HCT116 (cell line): ENCODE measurements around the gene FNBP1. TPM values are rescaled to one million over a fixed set of nuclear protein-coding genes. Genes with fewer than 3 reads are reported as not detected.

Experiments
- ATAC-seq: fragments of 200-7000 bp; cut with Tn5 transposase; 2 replicates; pipeline ENCODE4 v1.9.1; 2020; ENCODE audit warnings: mild to moderate bottlenecking, moderate library complexity
- BruUV-seq: library from RNA; stranded (reverse); fragments of 400-500 nt; replicated peaks from 2 replicates; lab custom pipeline; 2021; lab: Mats Ljungman, UMichigan
- CTCF ChIA-PET: fragments of 300-600 bp; sonication (Branson Sonifier 250); formaldehyde crosslinking; loops from one replicate; lab custom pipeline; 2021; ENCODE audit warnings: antibody characterized with exemption; lab: Charles Lee
- POLR2A ChIA-PET: fragments of 300-600, 350-600 bp; sonication (Branson Sonifier 250); formaldehyde crosslinking; loops from one replicate; lab custom pipeline; 2021; ENCODE audit warnings: antibody characterized with exemption; lab: Charles Lee
- RAD21 ChIA-PET, 2 experiments: fragments of 300-600 bp; sonication (Branson Sonifier 250); formaldehyde crosslinking; loops; one replicate each; lab custom pipeline; 2023; ENCODE audit warnings: low total read pairs in 2 of 2; ENCODE audit not compliant: uncharacterized antibody in 2 of 2, unreplicated experiment in 2 of 2, low non-redundant PET in 1 of 2; lab: Charles Lee
- DNase-seq: peaks from one replicate; pipeline ENCODE4 v3.0.0-alpha.2; 2010; ENCODE audit warnings: low read depth, low spot score
- H2AFZ ChIP-seq: fragments of 200-600 bp; shearing (Covaris generic), sonication (generic); 2 replicates; pipeline ENCODE4 v1.6.1; 2017; ENCODE audit warnings: low read depth, mixed run types, mixed read lengths, antibody characterized with exemption, low read length; ENCODE audit not compliant: poor library complexity, severe bottlenecking
- H3K27ac ChIP-seq: 2 replicates; pipeline ENCODE4 v1.5.1; 2012; ENCODE audit warnings: low read depth, low read length
- H3K27me3 ChIP-seq: fragments of 200-600 bp; sonication (generic); 2 replicates; pipeline ENCODE4 v1.6.1; 2016; ENCODE audit warnings: mixed run types, low read length, mixed read lengths; ENCODE audit not compliant: insufficient read depth
- H3K36me3 ChIP-seq, 2 experiments: fragments of 200-500 bp in 1 of 2; fragments of 200-600 bp in 1 of 2; sonication (Bioruptor generic) in 1 of 2; sonication (generic) in 1 of 2; 2 replicates each; pipeline versions ENCODE4 v1.5.1 to v1.6.1; 2014 to 2016; ENCODE audit warnings: low read length in 2 of 2, inconsistent platforms in 1 of 2, mixed read lengths in 1 of 2, mixed run types in 1 of 2; ENCODE audit not compliant: insufficient read depth in 2 of 2, control insufficient read depth in 1 of 2
- H3K4me1 ChIP-seq, 2 experiments: fragments of 200-600 bp in 1 of 2; sonication (generic) in 1 of 2; 2 replicates each; pipeline versions ENCODE4 v1.5.1 to v1.6.1; 2012 to 2017; ENCODE audit warnings: low read length in 2 of 2, inconsistent platforms in 1 of 2, mild to moderate bottlenecking in 1 of 2, mixed read lengths in 1 of 2, mixed run types in 1 of 2, moderate library complexity in 1 of 2; ENCODE audit not compliant: insufficient read depth in 2 of 2, control insufficient read depth in 1 of 2
- H3K4me2 ChIP-seq: fragments of 200-600 bp; sonication (generic); 2 replicates; pipeline ENCODE4 v1.6.1; 2017; ENCODE audit warnings: mixed run types, low read length, mixed read lengths
- H3K4me3 ChIP-seq, 2 experiments: fragments of 200-600 bp in 1 of 2; sonication (generic) in 1 of 2; replicated peaks in 1 of 2; 2 replicates each; pipeline ENCODE4 v1.5.1; 2011 to 2016; ENCODE audit warnings: low read length in 2 of 2, control low read depth in 1 of 2, low read depth in 1 of 2, mild to moderate bottlenecking in 1 of 2, mixed read lengths in 1 of 2, mixed run types in 1 of 2
- H3K79me2 ChIP-seq: fragments of 200-600 bp; sonication (generic); 2 replicates; pipeline ENCODE4 v1.6.1; 2017; ENCODE audit warnings: mild to moderate bottlenecking, mixed run types, low read length, moderate library complexity, mixed read lengths; ENCODE audit not compliant: insufficient read depth
- H3K9ac ChIP-seq: fragments of 200-600 bp; sonication (generic); 2 replicates; pipeline ENCODE4 v1.6.1; 2016; ENCODE audit warnings: low read length, mixed read lengths
- H3K9me2 ChIP-seq: fragments of 200-600 bp; sonication (generic), shearing (Covaris generic); 2 replicates; pipeline ENCODE4 v1.6.1; 2017; ENCODE audit warnings: mixed run types, mild to moderate bottlenecking, moderate library complexity; ENCODE audit not compliant: insufficient read depth
- H3K9me3 ChIP-seq, 2 experiments: fragments of 200-500 bp in 1 of 2; fragments of 200-600 bp in 1 of 2; sonication (Bioruptor generic) in 1 of 2; sonication (generic) in 1 of 2; 2 replicates each; pipeline ENCODE4 v1.6.1; 2014 to 2017; ENCODE audit warnings: low read length in 2 of 2, mixed read lengths in 2 of 2, inconsistent platforms in 1 of 2, low read depth in 1 of 2, mild to moderate bottlenecking in 1 of 2, mixed run types in 1 of 2, moderate library complexity in 1 of 2; ENCODE audit not compliant: control insufficient read depth in 1 of 2, insufficient read depth in 1 of 2
- H4K20me1 ChIP-seq: fragments of 200-600 bp; sonication (generic), shearing (Covaris generic); 2 replicates; pipeline ENCODE4 v1.6.1; 2017; ENCODE audit warnings: mixed run types, mild to moderate bottlenecking, moderate library complexity; ENCODE audit not compliant: insufficient read depth
- CBX3 ChIP-seq: IDR thresholded peaks from 2 replicates; pipeline ENCODE4 v1.6.1; 2012; ENCODE audit warnings: low read depth
- CEBPB ChIP-seq: IDR thresholded peaks from 2 replicates; pipeline ENCODE4 v1.6.1; 2012; ENCODE audit warnings: low read depth
- ELF1 ChIP-seq: IDR thresholded peaks from 2 replicates; pipeline ENCODE4 v1.6.1; 2012; ENCODE audit warnings: low read depth, borderline replicate concordance
- EZH2 ChIP-seq: fragments of 200-600 bp; sonication (generic); IDR thresholded peaks from 2 replicates; pipeline ENCODE4 v1.6.1; 2017; ENCODE audit warnings: antibody characterized with exemption, mixed run types
- FOSL1 ChIP-seq: IDR thresholded peaks from 2 replicates; pipeline ENCODE4 v1.6.1; 2012; ENCODE audit warnings: low read depth
- MAX ChIP-seq: IDR thresholded peaks from 2 replicates; pipeline ENCODE4 v1.6.1; 2012
- POLR2AphosphoS5 ChIP-seq: IDR thresholded peaks from 2 replicates; pipeline ENCODE4 v1.6.1; 2011; ENCODE audit warnings: mild to moderate bottlenecking, low read depth, low read length, moderate library complexity
- REST ChIP-seq: IDR thresholded peaks from 2 replicates; pipeline ENCODE4 v1.6.1; 2012; ENCODE audit warnings: low read depth
- SIN3A ChIP-seq: IDR thresholded peaks from 2 replicates; pipeline ENCODE4 v1.6.1; 2012; ENCODE audit warnings: low read depth
- TCF7L2 ChIP-seq: IDR thresholded peaks from 2 replicates; pipeline ENCODE4 v1.7.0; 2011; ENCODE audit warnings: borderline replicate concordance, inconsistent platforms; ENCODE audit not compliant: insufficient read depth, insufficient read length; ENCODE audit errors: extremely low read depth
- YY1 ChIP-seq: IDR thresholded peaks from 2 replicates; pipeline ENCODE4 v1.6.1; 2011; ENCODE audit warnings: low read length, low read depth, moderate library complexity, mild to moderate bottlenecking; ENCODE audit not compliant: insufficient replicate concordance; ENCODE audit errors: extremely low read depth
- ZFX ChIP-seq: fragments of 450-650 bp; IDR thresholded peaks from 2 replicates; pipeline ENCODE4 v1.6.1; 2017
- ZNF274 ChIP-seq: fragments of 200-500 bp; sonication (Bioruptor generic); IDR thresholded peaks from 2 replicates; pipeline ENCODE4 v1.6.1; 2014; ENCODE audit warnings: mild to moderate bottlenecking, low read depth, low read length, inconsistent platforms
- intact Hi-C: fragments of 100-400 bp; cut with micrococcal nuclease; formaldehyde crosslinking; loops from 2 replicates; pipeline ENCODE4 v1.10.0; 2022
- total RNA-seq: library from RNA; stranded (reverse); gene quantifications from one replicate; pipeline ENCODE4 v1.2.1, GENCODE V29; 2021; ENCODE audit not compliant: unreplicated experiment
- TF ChIP-seq, protein P1 (sequence below): IDR thresholded peaks from 2 replicates; pipeline ENCODE4 v1.6.1; 2012

The FNBP1 gene
- total RNA-seq, 1 experiment from 2014 or later, result 25.0 TPM

- Histone ChIP-seq H3K79me2 (peaks cover 21% of the 10 kb centered on the region), H3K9ac (peak overlapping the region; percentile 74), H2AFZ (no peak overlapping the region), H3K4me1 (peaks cover 0 to 16% of the 10 kb centered on the region in 2 experiments; a peak in 3 of 4 replicates), H3K27ac (peak overlapping the region; percentile 64; the same call in 1 of the 2 replicates), H3K4me3 (peak overlapping the region; percentile 79 to 86), H3K27me3 (no peaks in the 10 kb centered on the region), H3K36me3 (no peaks in the 10 kb centered on the region), H4K20me1 (no peaks in the 10 kb centered on the region), H3K9me3 (no peaks in the 10 kb centered on the region), H3K9me2 (no peaks in the 10 kb centered on the region), H3K4me2 (peak overlapping the region; percentile 83)
- RAD21 ChIA-PET, result interaction anchor here (0.6 to 0.9 kb wide), 3 partner anchors 132 to 191 kb away, joined by 3 to 4 read pairs (median 3); no protein-coding TSS in a partner anchor
- CTCF ChIA-PET, result interaction anchor here (0.7 kb wide), 1 partner anchor 11 kb away, joined by 3 read pairs; the partner anchor contains the start of gene GPR107
- intact Hi-C loops, result no loop called here
- POLR2A ChIA-PET, result interaction anchor here (2.7 kb wide), 1 partner anchor 11 kb away, joined by 7 read pairs; the partner anchor contains the start of gene GPR107
- ATAC-seq (peak; percentile 46), DNase-seq (no peak)
- TF ChIP-seq MAX (no peak), ZFX (peak; percentile 87)
- TF ChIP-seq, protein P1, sequence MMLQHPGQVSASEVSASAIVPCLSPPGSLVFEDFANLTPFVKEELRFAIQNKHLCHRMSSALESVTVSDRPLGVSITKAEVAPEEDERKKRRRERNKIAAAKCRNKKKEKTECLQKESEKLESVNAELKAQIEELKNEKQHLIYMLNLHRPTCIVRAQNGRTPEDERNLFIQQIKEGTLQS, result no peak
- BruUV-seq, result no TSS peak
These were observed 544 bp downstream of the FNBP1 start for GRCh38 chr9:130042406-130042884.

DNA sequence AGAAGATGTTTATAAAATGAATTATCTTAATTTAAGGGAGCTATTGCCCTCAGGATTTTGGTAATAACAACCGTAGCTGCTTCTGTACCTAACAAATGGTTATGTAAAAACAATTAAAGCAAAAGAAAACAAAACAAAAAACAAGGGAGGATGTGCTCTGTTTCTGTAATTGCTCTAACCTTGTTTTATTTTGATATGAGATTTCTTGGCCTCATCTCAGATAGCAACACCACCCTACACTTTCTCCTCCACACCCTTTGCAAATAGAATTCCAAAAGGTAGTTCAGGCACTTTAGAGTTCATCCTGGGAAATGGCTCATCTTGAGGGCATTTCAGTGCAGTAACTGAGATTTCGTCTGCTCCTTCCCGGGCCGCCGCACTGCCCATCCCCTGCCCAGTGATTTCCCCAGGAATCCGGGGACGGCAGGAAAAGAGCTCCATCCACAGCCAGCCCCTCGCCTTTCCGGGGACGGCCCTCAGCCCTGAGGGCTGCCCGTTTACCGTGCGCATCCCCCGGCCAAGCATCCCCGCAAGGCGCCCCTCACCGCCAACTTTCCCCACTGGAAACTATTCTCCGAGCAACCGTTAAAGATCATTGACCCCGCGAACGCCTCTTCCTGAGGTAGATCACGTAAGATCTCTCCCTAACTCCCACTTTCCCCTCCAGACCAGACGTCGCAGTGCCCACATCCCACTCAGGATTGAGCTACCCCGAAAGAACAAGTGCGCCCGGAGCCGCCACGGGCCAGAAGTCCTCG is 1.2 kb downstream of the FNBP1 start:
- Histone ChIP-seq H3K9me3 (no peaks in the 10 kb centered on the region), H3K4me3 (peak overlapping the region; percentile 79 to 86), H3K79me2 (peaks cover 21% of the 10 kb centered on the region), H3K27me3 (no peaks in the 10 kb centered on the region), H3K9me2 (no peaks in the 10 kb centered on the region), H2AFZ (no peak overlapping the region), H3K27ac (peak overlapping the region; percentile 64; the same call in 1 of the 2 replicates), H3K36me3 (no peaks in the 10 kb centered on the region), H4K20me1 (no peaks in the 10 kb centered on the region), H3K9ac (peak overlapping the region; percentile 74), H3K4me1 (peaks cover 0 to 16% of the 10 kb centered on the region in 2 experiments; a peak in 3 of 4 replicates), H3K4me2 (peak overlapping the region; percentile 83)
- TSS peak; percentile 37 for BruUV-seq
- intact Hi-C loops, result loop anchor here (2.0 kb wide), 1 partner anchor 157 kb away; no protein-coding TSS in a partner anchor
- POLR2A ChIA-PET, result interaction anchor here (2.7 kb wide), 1 partner anchor 12 kb away, joined by 7 read pairs; the partner anchor contains the start of gene GPR107
- RAD21 ChIA-PET, result interaction anchor here in 1 of 2 experiments (0.9 kb wide), 1 partner anchor 131 kb away, joined by 3 read pairs; no protein-coding TSS in a partner anchor
- DNase-seq (no peak), ATAC-seq (peak; percentile 21; the same call in 1 of the 2 replicates)
- CTCF ChIA-PET, result interaction anchor here (1.5 kb wide), 1 partner anchor 15 kb away, joined by 3 read pairs; no protein-coding TSS in a partner anchor
- no peak for TF ChIP-seq REST
- TF ChIP-seq ZFX, result no peak
- TF ChIP-seq TCF7L2, result no peak
- no peak for TF ChIP-seq SIN3A
- TF ChIP-seq POLR2AphosphoS5, result no peak
- TF ChIP-seq YY1, result no peak
- TF ChIP-seq CBX3, result no peak
- no peak for TF ChIP-seq FOSL1
- no peak for TF ChIP-seq ZNF274
- no peak for TF ChIP-seq EZH2
- TF ChIP-seq ELF1, result no peak
- TF ChIP-seq CEBPB, result no peak
